ENCODE measurements around the gene STRADB.
A peak's percentile ranks its signal among the peaks of the same experiment; 100 is the strongest.
"Not testable (repeated sequence)": the region's sequence is repeated elsewhere in the genome, so short reads cannot be mapped to it uniquely, and the experiment has no call there.

The STRADB gene

DNA sequence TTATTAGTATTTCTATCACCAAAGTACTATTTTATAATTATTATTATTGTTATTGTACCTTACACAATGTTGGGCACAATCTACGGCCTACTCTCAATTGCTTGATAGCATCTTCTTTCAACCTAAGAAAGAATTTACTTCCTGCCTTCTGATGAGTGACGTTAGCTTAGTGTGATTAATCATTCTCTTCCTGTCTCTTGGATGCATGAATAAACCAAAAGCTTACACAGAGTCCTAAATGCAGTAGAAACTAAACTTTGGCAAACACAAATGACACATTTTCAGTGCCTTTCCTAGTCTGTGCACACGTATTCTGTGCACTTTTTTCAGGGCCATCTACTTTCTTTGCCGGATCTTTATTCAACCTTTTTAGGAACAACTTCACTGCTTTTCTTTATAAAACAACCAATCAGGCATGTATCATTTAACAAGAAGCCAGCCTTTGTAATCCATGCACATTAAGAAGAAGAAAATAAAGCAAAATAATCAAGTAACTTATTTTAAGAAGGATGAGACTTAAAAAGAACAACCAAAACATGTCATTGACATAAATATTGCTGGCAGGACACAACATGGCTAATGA is 19.4 kb upstream of the STRADB start:
- peak; percentile 72 for DNase-seq

DNA sequence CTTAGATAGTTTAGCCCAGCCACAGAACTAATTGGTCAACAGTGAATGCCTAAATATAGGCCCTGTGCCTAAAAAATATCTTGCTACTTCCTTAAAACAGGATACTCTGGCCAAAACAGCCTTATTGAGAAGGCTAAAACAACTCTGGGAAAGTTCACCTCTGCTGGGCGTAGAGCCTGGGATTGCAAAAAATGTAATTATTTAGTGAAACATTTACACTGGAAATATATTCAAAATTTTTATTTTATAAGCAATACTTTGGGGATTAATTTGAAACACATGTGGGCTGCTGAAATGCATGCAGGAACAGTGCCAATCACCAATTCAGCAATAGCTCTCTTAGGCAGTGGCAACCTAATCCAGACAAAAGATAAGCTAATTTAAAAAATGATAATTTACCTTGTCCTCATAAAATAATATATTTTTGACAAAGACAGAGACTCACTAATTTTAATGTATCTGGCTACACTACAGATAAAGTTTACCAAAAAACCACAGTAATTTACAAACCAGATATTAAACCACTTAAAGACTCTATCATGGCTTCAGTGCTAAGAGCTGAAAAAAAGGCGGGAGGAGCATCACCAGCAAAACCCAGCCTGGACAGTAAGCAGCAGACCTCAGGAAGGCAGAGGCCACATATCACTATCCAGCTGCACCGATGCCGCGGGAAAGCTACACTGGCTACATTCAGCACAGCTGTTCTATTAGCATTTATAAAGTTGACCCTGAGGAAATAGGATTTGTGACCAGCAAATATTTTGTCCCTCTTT is 18.7 kb upstream of the STRADB start:
- no peak for DNase-seq

DNA sequence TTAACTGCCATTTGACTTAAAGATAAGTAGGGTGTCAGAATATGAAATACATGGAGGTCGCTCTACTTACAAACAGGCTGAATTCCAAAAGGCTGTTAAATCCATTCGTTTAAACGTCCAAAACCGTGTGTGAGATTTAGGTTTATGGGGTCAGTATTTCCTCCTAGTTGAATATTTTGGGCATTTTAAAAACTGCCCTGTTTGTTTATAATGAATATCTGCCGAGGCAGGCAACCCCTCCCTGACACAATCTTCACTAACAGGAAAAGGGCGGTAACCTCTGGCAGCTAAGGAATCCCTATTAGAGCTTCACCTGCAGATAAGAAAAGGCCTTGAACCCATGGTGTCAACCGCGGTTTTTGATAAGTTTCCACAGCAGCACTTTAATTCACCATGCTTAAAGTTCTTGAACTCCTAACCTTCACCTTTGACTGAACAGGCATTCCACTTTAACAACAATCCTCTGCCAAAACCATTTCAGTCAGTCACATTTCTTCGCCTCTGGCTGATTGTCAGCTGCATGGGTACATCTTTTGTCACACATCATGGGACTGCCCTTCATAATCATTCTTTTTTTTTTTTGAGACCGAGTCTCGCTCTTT is 18.0 kb upstream of the STRADB start:
- DNase-seq = no peak

DNA sequence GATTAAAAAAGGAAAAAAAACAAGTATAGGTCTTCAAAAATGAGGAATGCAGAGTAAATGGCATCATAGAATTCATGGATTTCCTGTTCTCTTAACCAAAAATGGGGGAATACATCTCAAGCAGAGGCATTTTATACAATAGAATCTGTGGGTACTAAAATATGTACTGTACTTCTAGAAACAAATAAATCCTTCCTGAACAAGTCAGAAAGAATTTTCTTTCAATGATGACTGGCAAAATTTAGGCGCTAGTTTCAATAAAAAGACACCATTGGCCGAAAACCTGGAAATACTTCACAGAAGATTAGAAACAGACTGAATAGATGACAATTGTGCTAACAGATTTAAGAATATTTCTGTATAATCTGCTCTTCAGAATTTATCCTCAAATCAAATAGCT is 15.4 kb upstream of the STRADB start:
- no peak for DNase-seq

DNA sequence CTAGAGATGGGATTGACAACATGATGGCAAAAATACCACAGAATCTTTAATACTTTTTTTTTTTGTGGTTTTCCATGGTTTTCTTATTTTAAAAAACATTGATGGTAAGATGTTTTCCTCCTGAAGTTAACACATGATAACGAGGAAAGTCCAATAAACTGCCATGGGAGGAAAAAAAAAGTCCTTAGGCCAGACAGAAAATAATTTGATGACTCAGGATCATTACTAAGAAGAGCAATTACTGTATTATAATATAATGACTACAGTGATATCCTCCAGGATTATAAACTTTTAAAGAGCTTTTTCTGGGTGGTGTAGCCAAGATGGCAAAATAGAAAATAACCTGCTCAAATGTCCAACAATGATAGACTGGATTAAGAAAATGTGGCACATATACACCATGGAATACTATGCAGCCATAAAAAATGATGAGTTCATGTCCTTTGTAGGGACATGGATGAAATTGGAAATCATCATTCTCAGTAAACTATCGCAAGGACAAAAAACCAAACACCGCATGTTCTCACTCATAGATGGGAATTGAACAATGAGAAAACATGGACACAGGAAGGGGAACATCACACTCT is 12.1 kb upstream of the STRADB start:
- not testable (repeated sequence) for DNase-seq

DNA sequence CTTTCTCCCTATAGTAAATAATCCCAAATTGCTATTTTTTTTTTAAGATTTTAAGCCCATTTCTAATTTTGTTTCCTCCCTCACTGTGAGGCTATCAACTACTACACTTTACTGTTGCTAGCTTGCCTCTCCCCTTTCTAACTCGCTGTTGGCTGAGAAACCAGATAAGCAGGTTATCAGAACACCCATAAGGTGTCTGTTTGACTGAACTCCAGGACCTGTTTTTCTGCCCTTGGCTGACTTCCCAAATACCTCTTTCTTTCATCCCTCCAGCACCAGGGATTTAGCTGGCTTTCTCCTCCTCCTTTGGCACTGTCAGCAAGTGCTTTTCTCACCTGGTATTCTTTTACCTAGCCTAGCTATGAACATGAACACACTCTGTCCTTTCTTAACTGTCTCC is 11.4 kb upstream of the STRADB start:
- no peak for DNase-seq

DNA sequence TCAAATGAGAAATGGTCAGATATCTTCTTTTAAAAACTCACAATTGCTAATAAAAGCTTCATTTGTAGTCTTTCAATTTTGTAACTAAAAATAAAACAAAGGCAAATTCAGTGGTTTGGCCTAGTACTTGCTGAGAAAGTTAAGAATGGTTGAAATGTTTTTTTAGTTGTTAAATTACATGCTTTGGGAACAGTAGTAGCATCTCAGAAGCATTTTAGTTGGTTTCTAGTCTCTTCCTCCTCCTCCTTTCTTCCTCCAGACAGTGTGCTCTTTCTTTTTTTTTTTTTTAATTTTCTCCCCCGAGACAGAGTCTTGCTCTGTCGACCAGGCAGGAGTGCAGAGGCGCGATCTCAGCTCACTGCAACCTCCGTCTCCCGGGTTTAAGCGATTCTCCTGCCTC is 10.1 kb upstream of the STRADB start:
- DNase-seq = no peak

DNA sequence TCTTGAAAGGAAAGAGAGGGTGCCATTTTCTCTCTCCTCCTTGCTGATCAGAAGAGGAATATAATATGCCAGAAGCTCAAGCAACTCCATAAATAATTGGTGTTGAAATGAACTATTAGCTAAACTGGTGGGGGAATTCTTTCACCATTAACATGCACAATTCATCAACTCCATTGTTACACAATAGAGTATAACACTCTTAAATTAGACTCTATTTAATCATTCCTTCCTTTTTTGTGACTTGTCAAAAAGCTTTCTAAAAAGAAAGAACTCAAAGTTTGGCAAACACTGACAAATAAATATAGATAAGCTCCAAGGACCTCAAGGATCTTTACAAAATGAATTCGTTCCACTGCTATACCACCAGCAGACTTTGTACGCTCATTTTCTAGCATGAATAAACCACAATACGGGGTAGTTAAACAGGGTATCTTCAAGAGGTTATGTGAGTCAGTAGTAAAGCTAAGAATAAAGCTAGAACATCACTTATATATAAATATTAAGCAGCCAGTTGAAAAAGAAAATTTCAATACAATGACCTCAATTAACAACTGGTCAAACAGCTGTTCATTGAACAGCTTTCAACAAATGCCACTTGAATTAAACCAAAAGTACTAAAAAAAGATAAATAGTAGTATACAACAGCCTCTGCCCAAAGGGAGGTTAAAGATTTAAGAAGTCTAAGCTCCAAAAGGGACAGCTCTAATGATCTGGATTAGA is 6.6 kb upstream of the STRADB start:
- DNase-seq = peak; percentile 61

DNA sequence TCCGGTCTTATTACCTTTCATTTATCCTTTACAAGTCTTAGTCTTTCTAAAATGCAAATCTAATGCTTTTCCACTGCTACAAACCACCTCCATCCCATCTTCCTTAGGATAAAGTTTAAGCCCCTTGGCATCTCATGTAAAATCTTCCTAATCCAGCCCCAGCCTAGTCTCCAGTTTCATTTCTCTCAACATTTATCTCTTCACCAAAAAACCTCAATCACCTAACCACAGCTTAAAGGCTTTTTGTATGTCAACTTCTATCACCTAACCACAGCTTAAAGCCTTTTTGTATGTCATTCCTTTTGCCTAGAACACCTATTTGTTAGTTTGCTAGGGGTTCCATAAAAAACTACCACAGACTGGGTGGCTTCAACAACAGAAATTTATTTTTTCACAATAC is 4.5 kb upstream of the STRADB start:
- no peak for DNase-seq

DNA sequence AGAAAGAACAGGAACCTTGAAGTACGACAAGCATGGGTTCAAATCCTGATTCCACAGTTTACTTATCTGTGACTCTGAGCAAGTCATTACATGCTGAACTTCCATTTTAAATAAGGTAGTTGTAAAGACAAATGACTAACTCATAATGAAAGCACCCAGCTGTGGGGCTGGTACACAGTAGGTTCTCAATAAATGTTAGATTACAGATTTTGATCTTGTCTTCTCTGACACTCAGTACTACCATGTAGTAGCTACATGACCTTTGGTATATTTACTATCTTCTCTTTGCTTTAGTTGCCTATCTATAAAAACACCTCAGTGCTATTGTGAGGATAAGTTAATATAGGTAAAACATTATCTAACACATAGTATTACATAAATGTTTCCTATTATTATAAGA is 3.5 kb upstream of the STRADB start:
- DNase-seq = no peak

DNA sequence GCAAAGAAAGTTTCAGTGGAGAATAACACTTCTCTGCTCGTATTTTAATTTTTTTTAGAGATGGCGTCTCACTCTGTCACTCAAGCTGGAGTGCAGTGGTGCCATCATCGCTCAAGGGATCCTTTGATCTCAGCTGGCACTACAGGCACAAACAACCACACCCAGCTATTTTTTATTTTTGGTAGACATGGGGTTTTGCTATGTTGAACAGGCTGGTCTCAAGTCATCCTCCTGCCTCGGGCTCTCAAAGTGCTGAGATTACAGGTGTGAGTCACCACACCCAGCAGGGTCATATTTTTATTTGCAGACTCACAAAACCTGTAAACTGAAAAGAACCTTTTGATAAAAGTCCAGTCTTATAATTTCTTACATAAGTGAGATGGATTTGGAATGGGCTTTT is 2.8 kb upstream of the STRADB start:
- no peak for DNase-seq

DNA sequence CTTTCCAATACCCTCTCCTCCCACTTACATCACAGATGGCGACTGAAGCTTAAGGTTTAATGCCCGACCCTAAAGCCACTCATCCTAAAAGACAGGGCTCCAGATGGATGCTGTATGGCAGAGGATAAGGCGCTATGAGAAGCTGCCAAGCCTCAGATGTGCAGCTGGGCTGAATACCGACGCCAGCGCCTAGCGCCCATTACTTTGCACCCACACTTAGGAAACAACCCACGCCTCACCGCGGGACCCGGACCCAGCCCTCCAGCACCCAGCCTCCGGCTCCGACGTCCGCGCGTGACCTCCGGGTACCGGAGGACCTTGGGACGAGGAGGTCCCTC is 617 bp upstream of the STRADB start:
- DNase-seq = no peak

DNA sequence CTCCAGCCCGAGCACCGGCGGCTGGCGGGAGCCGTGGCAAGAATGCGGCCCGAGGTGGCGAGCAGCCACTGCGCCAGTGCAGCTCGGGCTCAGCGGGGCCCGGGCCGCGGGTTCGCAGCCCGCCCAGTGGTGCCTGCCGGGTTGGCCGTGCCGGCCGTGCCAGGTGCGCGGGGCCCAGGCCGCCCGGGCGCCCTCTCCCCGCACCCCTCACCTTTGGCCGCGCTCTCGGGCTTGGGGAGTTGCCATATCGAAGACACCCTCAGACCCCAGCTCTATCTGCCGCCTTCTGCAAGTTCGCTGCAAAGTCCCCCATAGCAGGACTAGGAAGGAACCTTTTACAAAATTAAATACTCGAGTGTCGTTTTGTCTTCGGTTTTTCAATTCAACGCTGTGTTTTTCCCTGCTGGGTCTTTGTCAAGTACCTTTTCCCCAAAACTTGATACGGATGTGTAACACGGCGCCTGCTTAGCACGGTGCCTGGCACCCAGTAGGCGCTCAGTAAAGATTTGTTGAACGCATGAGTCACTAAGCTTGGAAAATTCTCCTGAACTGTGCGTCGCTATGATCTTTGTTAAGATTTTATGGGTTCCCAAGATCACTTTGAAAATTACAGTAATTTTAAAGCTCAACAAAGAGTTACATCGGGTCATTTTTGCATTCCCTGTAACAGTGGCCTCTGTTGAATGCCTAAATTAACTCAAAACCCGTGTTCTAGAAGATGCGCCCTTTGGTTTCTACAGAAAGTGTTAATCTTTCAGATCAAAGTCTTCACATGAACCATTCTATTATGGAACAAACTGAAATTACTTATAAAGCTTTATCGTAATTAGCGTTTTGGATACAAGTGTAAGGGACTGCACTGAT is 750 bp downstream of the STRADB start:
- no peak for DNase-seq

DNA sequence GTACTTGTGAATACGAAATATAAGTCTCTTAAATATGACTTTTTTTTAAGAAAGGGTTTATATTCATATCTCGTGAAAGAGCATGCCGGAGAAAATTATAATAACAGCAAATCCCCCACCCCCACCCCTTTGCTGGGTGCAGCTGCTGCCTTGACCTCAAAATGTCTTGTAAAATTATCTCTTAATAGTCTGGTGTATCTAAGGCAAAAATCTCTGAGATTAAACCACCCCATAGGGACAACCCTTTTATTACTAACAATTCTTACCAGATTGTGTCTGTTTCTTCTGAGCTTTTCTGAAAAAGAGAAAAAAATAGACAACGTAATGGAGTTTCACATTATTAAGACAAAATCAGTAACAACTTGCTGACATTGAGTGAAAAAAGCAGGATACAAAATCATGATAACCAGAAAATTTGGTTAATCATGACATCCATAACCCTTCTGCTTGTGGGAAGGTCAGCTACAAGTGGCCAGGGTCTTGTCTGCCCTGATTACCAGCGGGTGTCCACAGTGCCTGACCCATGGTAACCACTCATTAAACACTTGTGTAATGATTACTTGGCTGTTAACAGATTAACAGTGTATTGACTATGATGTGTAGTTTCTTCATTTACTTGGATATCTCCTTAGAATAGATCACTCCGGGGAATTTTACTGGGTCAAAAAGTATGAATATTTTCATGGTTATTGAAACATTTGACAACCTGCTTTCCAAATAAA is 1.5 kb downstream of the STRADB start:
- DNase-seq = no peak

DNA sequence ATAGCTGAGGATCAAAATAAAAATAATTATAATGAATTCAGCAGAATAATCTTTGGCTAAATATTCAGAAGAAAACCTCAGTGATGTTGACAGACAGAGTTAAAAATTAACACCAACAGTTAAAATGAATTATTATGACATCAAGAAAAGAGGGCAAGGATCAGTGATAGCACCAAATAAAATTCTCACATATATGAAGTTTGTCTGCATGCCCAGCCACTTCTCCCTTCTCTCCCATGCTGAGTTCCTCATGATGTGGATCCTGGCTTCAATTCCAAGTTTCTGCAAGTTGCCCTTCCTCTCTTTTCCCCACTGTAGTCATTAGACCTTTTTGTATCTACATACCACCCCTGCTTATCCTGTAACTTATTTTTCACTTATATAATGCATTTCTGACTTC is 6.8 kb downstream of the STRADB start:
- no peak for DNase-seq

DNA sequence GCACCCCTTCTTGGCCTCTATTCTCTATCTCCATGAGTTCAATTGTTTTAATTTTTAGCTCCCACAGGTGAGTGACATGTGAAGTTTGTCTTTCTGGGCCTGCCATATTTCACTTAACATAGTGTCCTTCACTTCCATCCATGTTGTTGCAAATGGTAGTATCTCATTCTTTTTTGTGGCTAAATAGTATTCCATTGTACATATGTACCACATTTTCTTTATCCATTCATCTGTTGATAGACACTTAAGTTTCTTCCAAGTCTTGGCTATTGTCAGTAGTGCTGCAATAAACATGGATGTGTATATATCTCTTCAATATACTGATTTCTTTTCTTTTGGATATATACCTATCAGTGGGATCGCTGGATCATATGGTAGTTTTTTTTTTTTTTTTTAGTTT is 9.0 kb downstream of the STRADB start:
- no peak for DNase-seq

DNA sequence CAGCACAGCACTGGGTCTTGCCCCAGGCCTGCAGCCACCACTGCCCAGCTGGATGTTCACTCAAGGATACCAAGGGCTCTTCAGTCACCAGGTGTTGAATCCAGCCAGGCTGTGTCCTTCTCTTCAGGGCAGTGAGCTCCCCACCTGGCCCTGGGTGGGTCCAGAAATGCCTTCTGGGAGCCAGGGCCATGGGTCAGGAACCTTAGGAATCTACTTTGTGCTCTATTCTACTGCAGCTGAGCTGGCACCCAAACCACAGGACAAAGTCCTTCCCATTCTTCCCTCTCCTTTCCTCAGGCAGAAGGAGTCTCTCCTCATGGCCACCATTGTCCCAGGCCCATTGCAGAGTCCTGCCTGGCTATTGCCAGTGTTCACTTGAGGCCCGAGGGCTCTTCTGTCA is 13.0 kb downstream of the STRADB start:
- DNase-seq = no peak

DNA sequence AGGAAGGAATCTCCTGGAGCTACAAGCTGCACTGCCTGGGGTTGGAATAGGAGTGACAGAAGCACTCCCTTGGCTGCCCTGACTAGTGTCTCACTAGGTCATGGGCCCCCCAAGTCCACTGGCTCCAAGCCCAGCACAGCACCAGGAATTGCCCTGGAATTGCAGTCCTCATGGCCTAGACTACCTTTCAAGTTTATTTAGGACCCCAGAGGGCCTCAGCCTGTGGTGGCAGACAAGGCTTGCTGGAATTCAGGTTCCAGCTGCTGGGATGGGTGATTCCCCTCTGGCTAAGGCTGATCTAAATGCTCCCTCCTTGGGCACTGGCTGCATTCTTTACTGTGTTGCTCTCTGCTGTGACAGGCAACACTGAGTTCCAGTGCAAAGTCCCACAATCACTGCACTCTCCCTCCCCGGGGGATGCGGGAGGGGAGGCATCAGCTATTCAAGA is 14.0 kb downstream of the STRADB start:
- DNase-seq = no peak

DNA sequence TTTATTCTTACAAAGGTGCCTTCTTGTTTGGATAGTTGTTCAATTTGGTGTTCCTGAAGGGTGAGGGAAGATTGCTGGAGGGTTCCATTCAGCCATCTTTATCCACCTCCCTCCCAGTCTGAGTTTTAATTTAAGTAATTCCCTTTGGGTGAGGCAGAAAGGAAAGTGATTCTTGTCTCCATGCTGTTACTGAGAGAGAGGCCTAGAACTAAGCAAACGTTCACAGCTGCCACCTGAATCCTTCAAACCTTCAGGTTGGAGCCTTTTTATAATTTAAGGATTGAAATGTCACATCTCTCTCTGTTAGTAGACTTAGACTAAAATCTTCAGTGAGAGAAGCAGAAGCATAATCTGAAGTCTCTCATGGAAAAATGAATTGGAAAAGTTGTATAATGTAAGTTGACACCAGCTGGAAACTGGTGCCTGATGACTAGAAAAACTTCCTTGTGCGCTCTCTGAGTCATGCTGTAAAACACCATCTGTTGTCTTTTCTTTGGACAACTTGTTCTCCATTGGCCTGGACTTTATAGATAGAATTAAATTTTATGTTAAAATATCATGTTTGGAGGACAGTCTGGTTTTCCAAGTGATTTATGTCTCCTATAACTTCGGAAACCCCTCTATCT is 14.6 kb downstream of the STRADB start:
- no peak for DNase-seq

DNA sequence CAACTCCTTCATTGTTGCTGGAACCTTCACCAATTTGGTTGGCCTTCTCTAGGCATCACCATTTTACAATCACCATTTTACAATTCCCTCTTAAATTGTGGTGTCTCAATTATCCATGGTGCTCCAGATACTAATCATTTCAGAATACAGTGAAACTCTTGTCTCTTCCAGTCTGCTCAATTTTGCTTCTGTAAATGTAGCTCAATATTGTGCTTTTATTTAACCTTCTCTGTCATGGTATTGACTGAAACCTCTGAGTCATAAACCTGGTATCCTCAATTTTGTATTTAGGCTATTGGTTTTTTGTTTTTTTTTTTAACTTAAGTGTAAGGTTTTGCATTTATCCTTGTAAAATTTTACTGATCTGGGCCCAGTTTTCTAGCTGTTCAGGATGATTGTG is 16.1 kb downstream of the STRADB start:
- DNase-seq = no peak

All from inflammatory macrophage treated with lipopolysaccharide for 4 hours (primary cell).